GM23338 (cell line): Measurements from ENCODE around the gene PANX3. TPM values are rescaled to one million over a fixed set of nuclear protein-coding genes. Genes with fewer than 3 reads are reported as not detected.
A peak's percentile ranks its signal among the peaks of the same experiment; 100 is the strongest.

Experiments used
- ATAC-seq: fragments of 200-7000 bp; cut with Tn5 transposase; 3 replicates; pipeline ENCODE4 v1.9.1; 2020
- DNase-seq: peaks from one replicate; pipeline ENCODE4 v3.0.0-alpha.2; 2015; ENCODE audit warnings: low spot score
- H2AFZ ChIP-seq: fragments of 200-600 bp; sonication (generic); 2 replicates; pipeline ENCODE4 v1.8.0; 2016; ENCODE audit warnings: antibody characterized with exemption, mild to moderate bottlenecking, moderate library complexity
- H3F3A ChIP-seq: fragments of 200-600 bp; sonication (generic); replicated peaks from 2 replicates; pipeline ENCODE4 v1.8.0; 2017; ENCODE audit warnings: antibody characterized with exemption, mixed run types, low read depth
- H3K27ac ChIP-seq: fragments of 200-600 bp; sonication (generic); 2 replicates; pipeline ENCODE4 v1.6.1; 2016; ENCODE audit warnings: low read depth
- H3K27me3 ChIP-seq: fragments of 200-600 bp; sonication (generic); 2 replicates; pipeline ENCODE4 v1.8.0; 2016; ENCODE audit warnings: mild to moderate bottlenecking, mixed run types, moderate library complexity; ENCODE audit not compliant: insufficient read depth
- H3K36me3 ChIP-seq: fragments of 200-600 bp; sonication (generic); 2 replicates; pipeline ENCODE4 v1.8.0; 2016; ENCODE audit warnings: mild to moderate bottlenecking; ENCODE audit not compliant: insufficient read depth
- H3K4me1 ChIP-seq: fragments of 200-600 bp; sonication (generic); 2 replicates; pipeline ENCODE4 v1.8.0; 2016; ENCODE audit warnings: mild to moderate bottlenecking, moderate library complexity; ENCODE audit not compliant: insufficient read depth
- H3K4me2 ChIP-seq: fragments of 200-600 bp; sonication (generic); 2 replicates; pipeline ENCODE4 v1.7.1; 2017; ENCODE audit warnings: mixed run types
- H3K4me3 ChIP-seq: fragments of 200-600 bp; sonication (generic); 2 replicates; pipeline ENCODE4 v1.6.1; 2016; ENCODE audit warnings: mixed run types
- H3K79me2 ChIP-seq: fragments of 200-600 bp; sonication (generic); replicated peaks from 2 replicates; pipeline ENCODE4 v1.8.0; 2017; ENCODE audit warnings: mild to moderate bottlenecking; ENCODE audit not compliant: insufficient read depth
- H3K9me2 ChIP-seq: fragments of 200-600 bp; sonication (generic); 2 replicates; pipeline ENCODE4 v1.8.0; 2017; ENCODE audit not compliant: insufficient read depth
- H4K20me1 ChIP-seq: fragments of 200-600 bp; sonication (generic); replicated peaks from 2 replicates; pipeline ENCODE4 v1.8.0; 2017; ENCODE audit warnings: mild to moderate bottlenecking; ENCODE audit not compliant: insufficient read depth
- H3K27ac Mint-ChIP-seq: 2 replicates; pipeline ENCODE4 v1.8.0; 2020; ENCODE audit warnings: inconsistent platforms, mild to moderate bottlenecking, moderate library complexity, mixed read lengths
- H3K27me3 Mint-ChIP-seq: 3 replicates; pipeline ENCODE4 v1.8.0; 2022; ENCODE audit warnings: low read depth, mild to moderate bottlenecking, moderate library complexity, mixed read lengths, inconsistent platforms; ENCODE audit not compliant: insufficient read depth, poor library complexity
- H3K36me3 Mint-ChIP-seq: 3 replicates; pipeline ENCODE4 v1.8.0; 2021; ENCODE audit warnings: low read depth, mild to moderate bottlenecking, inconsistent platforms, moderate library complexity, mixed read lengths
- H3K4me1 Mint-ChIP-seq: 3 replicates; pipeline ENCODE4 v1.8.0; 2020; ENCODE audit warnings: mild to moderate bottlenecking, inconsistent platforms, mixed read lengths
- H3K4me3 Mint-ChIP-seq: 3 replicates; pipeline ENCODE4 v1.8.0; 2021; ENCODE audit warnings: moderate library complexity, mild to moderate bottlenecking, inconsistent platforms, mixed read lengths
- H3K9me3 Mint-ChIP-seq: 3 replicates; pipeline ENCODE4 v1.8.0; 2020; ENCODE audit warnings: moderate library complexity, mild to moderate bottlenecking, inconsistent platforms, mixed read lengths
- CREB1 ChIP-seq: fragments of 250-450 bp; sonication (Bioruptor Pico); IDR thresholded peaks from 2 replicates; pipeline ENCODE4 v1.5.0; 2020; ENCODE audit warnings: low read depth, mild to moderate bottlenecking, moderate library complexity
- EZH2phosphoT487 ChIP-seq: fragments of 200-600 bp; sonication (generic); IDR thresholded peaks from one replicate; pipeline ENCODE4 v1.8.1; 2018; ENCODE audit warnings: antibody characterized with exemption; ENCODE audit not compliant: unreplicated experiment
- JUNB ChIP-seq: IDR thresholded peaks from one replicate; pipeline ENCODE4 v1.6.1; 2016; ENCODE audit warnings: antibody characterized with exemption; ENCODE audit not compliant: unreplicated experiment
- NANOG ChIP-seq: IDR thresholded peaks from 2 replicates; pipeline ENCODE4 v1.6.1; 2016; ENCODE audit warnings: antibody characterized with exemption, borderline replicate concordance
- POLR2AphosphoS5 ChIP-seq: IDR thresholded peaks from 2 replicates; pipeline ENCODE4 v1.6.1; 2016; ENCODE audit warnings: antibody characterized with exemption, low read depth
- REST ChIP-seq: IDR thresholded peaks from one replicate; pipeline ENCODE4 v1.6.1; 2018; ENCODE audit warnings: antibody characterized with exemption; ENCODE audit not compliant: unreplicated experiment
- STAT1 ChIP-seq: IDR thresholded peaks from one replicate; pipeline ENCODE4 v1.6.1; 2016; ENCODE audit warnings: antibody characterized with exemption; ENCODE audit not compliant: unreplicated experiment
- ZNF114 ChIP-seq: fragments of 250-450 bp; sonication (Bioruptor Pico); IDR thresholded peaks from 2 replicates; pipeline ENCODE4 v1.5.0; 2020; ENCODE audit warnings: mild to moderate bottlenecking, moderate library complexity
- ZNF331 ChIP-seq: fragments of 250-450 bp; sonication (Bioruptor Pico); IDR thresholded peaks from 2 replicates; pipeline ENCODE4 v1.5.0; 2020; ENCODE audit warnings: low read depth, mild to moderate bottlenecking, moderate library complexity
- ZNF462 ChIP-seq: fragments of 250-450 bp; sonication (Bioruptor Pico); IDR thresholded peaks from 2 replicates; pipeline ENCODE4 v1.5.0; 2020; ENCODE audit warnings: mild to moderate bottlenecking, moderate library complexity
- polyA plus RNA-seq: library from polyadenylated mRNA; unstranded; fragments of >200 nt; fragmentation: Nextera tagmentation; extraction: Ambion mirVana; gene quantifications from 2 replicates; pipeline ENCODE4 v1.2.1, GENCODE V29; 2016
- total RNA-seq: library from RNA; depleted of rRNA; stranded (reverse); fragments of >200 nt; shearing (Covaris generic); gene quantifications from 2 replicates; pipeline ENCODE4 v1.2.3, GENCODE V29; 2014
- TF ChIP-seq, protein P1 (sequence below), 2 experiments: fragments of 200-600 bp in 1 of 2; sonication (generic) in 1 of 2; conservative IDR thresholded peaks; 2 replicates each; pipeline versions ENCODE4 v1.5.1 to v1.6.1; 2016 to 2017; ENCODE audit warnings: antibody characterized with exemption in 2 of 2, low read depth in 2 of 2, mild to moderate bottlenecking in 2 of 2, moderate library complexity in 1 of 2

PANX3 gene
- total and polyA plus RNA-seq, 2 experiments from 2014 or later: not detected

- no peaks in the 10 kb centered on the region; the same call in none of the 2 replicates for H4K20me1 ChIP-seq
- H3K9me2 ChIP-seq: peaks cover 11% of the 10 kb centered on the region; the same call in 1 of the 2 replicates
- no peaks in the 10 kb centered on the region for H3K27me3 ChIP-seq
- TF ChIP-seq REST (no peak), EZH2phosphoT487 (no peak), NANOG (no peak)
- peaks cover 6% of the 10 kb centered on the region for H3K27me3 Mint-ChIP-seq
- H3K9me3 Mint-ChIP-seq: peaks cover 6% of the 10 kb centered on the region; the same call in 1 of the 3 replicates
- no peak for DNase-seq
- H3K4me1 Mint-ChIP-seq: peaks cover 6% of the 10 kb centered on the region; the same call in 2 of the 3 replicates
- no peaks in the 10 kb centered on the region for H3K79me2 ChIP-seq
- H3K4me3 Mint-ChIP-seq: no peak overlapping the region
- no peak overlapping the region for H3K27ac Mint-ChIP-seq
- H3K4me2 ChIP-seq: peak overlapping the region; percentile 42; the same call in 1 of the 2 replicates
- no peaks in the 10 kb centered on the region for H3K4me1 ChIP-seq
- no peaks in the 10 kb centered on the region; the same call in 1 of the 2 replicates for H3K36me3 ChIP-seq
- no peak overlapping the region for H3K27ac ChIP-seq
- H3F3A ChIP-seq: no peaks in the 10 kb centered on the region
- H3K4me3 ChIP-seq: no peak overlapping the region
- peaks cover 26% of the 10 kb centered on the region; the same call in 2 of the 3 replicates for H3K36me3 Mint-ChIP-seq
- ATAC-seq: no peak
- H2AFZ ChIP-seq: no peak overlapping the region
Observed at GRCh38 chr11:124638500-124638899, 27.3 kb downstream of the PANX3 start.

DNA sequence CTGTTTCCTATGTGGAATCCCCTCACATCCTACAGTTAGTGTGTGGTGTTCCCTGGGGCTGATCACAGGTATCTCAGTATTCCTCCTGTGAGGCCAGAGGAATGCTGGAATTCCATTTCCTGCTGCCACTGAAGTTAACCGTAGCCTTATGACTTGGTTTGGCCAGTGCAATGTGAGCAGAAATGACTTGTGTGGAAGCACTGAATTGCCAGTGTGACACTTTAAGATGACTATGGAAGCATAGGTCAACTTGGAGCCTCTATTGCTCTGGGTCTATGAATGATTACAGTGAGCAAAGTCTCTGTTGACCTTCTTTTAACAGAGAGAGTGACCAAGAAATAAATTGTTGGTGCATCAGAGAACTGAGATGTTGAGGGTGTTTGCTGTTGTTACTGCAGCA is 28.0 kb downstream of the PANX3 start:
- Mint-ChIP-seq H3K4me3 (no peak overlapping the region), H3K9me3 (peaks cover 6% of the 10 kb centered on the region; the same call in 1 of the 3 replicates), H3K4me1 (peaks cover 8% of the 10 kb centered on the region; the same call in 2 of the 3 replicates), H3K36me3 (peaks cover 20% of the 10 kb centered on the region; the same call in 2 of the 3 replicates), H3K27me3 (peaks cover 6% of the 10 kb centered on the region), H3K27ac (no peak overlapping the region)
- H4K20me1 ChIP-seq: no peaks in the 10 kb centered on the region; the same call in none of the 2 replicates
- no peaks in the 10 kb centered on the region for H3K36me3 ChIP-seq
- no peak overlapping the region for H3K27ac ChIP-seq
- no peaks in the 10 kb centered on the region for H3K27me3 ChIP-seq
- no peaks in the 10 kb centered on the region for H3K4me1 ChIP-seq
- no peak overlapping the region for H2AFZ ChIP-seq
- DNase-seq (no peak), ATAC-seq (no peak)
- H3K4me3 ChIP-seq: no peak overlapping the region
- no peaks in the 10 kb centered on the region for H3F3A ChIP-seq
- H3K9me2 ChIP-seq: peaks cover 11% of the 10 kb centered on the region; the same call in 1 of the 2 replicates
- no peaks in the 10 kb centered on the region for H3K79me2 ChIP-seq
- no peak overlapping the region; the same call in 1 of the 2 replicates for H3K4me2 ChIP-seq
- TF ChIP-seq, protein P1, sequence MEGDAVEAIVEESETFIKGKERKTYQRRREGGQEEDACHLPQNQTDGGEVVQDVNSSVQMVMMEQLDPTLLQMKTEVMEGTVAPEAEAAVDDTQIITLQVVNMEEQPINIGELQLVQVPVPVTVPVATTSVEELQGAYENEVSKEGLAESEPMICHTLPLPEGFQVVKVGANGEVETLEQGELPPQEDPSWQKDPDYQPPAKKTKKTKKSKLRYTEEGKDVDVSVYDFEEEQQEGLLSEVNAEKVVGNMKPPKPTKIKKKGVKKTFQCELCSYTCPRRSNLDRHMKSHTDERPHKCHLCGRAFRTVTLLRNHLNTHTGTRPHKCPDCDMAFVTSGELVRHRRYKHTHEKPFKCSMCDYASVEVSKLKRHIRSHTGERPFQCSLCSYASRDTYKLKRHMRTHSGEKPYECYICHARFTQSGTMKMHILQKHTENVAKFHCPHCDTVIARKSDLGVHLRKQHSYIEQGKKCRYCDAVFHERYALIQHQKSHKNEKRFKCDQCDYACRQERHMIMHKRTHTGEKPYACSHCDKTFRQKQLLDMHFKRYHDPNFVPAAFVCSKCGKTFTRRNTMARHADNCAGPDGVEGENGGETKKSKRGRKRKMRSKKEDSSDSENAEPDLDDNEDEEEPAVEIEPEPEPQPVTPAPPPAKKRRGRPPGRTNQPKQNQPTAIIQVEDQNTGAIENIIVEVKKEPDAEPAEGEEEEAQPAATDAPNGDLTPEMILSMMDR (conservative IDR thresholded peaks at IDR 0.05; ENCODE audit: low read depth in 2 of 2): no peak
- TF ChIP-seq ZNF462 (CRISPR knock-in tag) (no peak), JUNB (no peak), ZNF331 (CRISPR knock-in tag) (no peak), ZNF114 (CRISPR knock-in tag) (no peak), CREB1 (CRISPR knock-in tag) (no peak), POLR2AphosphoS5 (no peak), EZH2phosphoT487 (no peak), STAT1 (no peak)
